GM21723 (cell line): ENCODE measurements around the gene PLEKHG3.

Experiments
- ATAC-seq: cut with Tn5 transposase; IDR thresholded peaks from one replicate; pipeline ENCODE4 v1.9.1; 2021; ENCODE audit warnings: mild to moderate bottlenecking, moderate library complexity; ENCODE audit not compliant: unreplicated experiment

Gene PLEKHG3

GRCh38 chr14:64725261-64725815, 21.1 kb downstream of the PLEKHG3 start:
- no peak for ATAC-seq

GRCh38 chr14:64725879-64726584, 21.8 kb downstream of the PLEKHG3 start:
- ATAC-seq, result no peak

GRCh38 chr14:64726585-64726890, 22.3 kb downstream of the PLEKHG3 start:
- no peak for ATAC-seq

GRCh38 chr14:64727551-64728071, 23.4 kb downstream of the PLEKHG3 start:
- no peak for ATAC-seq

GRCh38 chr14:64728106-64728505, 23.9 kb downstream of the PLEKHG3 start:
- ATAC-seq, result no peak

- no peak for ATAC-seq
These were observed 24.6 kb downstream of the PLEKHG3 start for GRCh38 chr14:64728856-64729255.

GRCh38 chr14:64729386-64730060, 25.3 kb downstream of the PLEKHG3 start:
- no peak for ATAC-seq

GRCh38 chr14:64730061-64730440, 25.8 kb downstream of the PLEKHG3 start:
- ATAC-seq, result no peak

- ATAC-seq, result no peak
These were observed 26.5 kb downstream of the PLEKHG3 start for GRCh38 chr14:64730681-64731080.

GRCh38 chr14:64731141-64731581, 26.9 kb downstream of the PLEKHG3 start:
- ATAC-seq, result no peak

- no peak for ATAC-seq
These were observed 27.8 kb downstream of the PLEKHG3 start for GRCh38 chr14:64732066-64732465.

GRCh38 chr14:64732536-64733120, 28.4 kb downstream of the PLEKHG3 start:
- ATAC-seq, result no peak

GRCh38 chr14:64733321-64733720, 29.1 kb downstream of the PLEKHG3 start:
- no peak for ATAC-seq

- no peak for ATAC-seq
These were observed 29.7 kb downstream of the PLEKHG3 start for GRCh38 chr14:64733899-64734298.

GRCh38 chr14:64734990-64735389, 30.8 kb downstream of the PLEKHG3 start:
- no peak for ATAC-seq

- ATAC-seq, result no peak
These were observed 32.3 kb downstream of the PLEKHG3 start for GRCh38 chr14:64736271-64737169.

- no peak for ATAC-seq
These were observed 33.4 kb downstream of the PLEKHG3 start for GRCh38 chr14:64737391-64738280.

- ATAC-seq, result no peak
These were observed 34.1 kb downstream of the PLEKHG3 start for GRCh38 chr14:64738281-64738804.

- no peak for ATAC-seq
These were observed 37.0 kb downstream of the PLEKHG3 start for GRCh38 chr14:64741200-64741599.

- ATAC-seq, result no peak
These were observed 37.7 kb downstream of the PLEKHG3 start for GRCh38 chr14:64741961-64742360.
